Esophagus squamous epithelium (tissue), 4 donors: ENCODE data around the gene MRGPRD.

Source experiments
- POLR2A ChIP-seq, 4 donors: fragments of 450-650 bp; IDR thresholded peaks; one replicate each; pipeline ENCODE4 v1.6.1; 2017; ENCODE audit warnings: antibody characterized with exemption in 4 of 4, mild to moderate bottlenecking in 4 of 4, moderate library complexity in 3 of 4
- TF ChIP-seq, protein P1 (sequence below), 6 experiments: fragments of 450-650 bp in 4 of 6; fragments of 200-600 bp in 2 of 6; sonication (generic) in 2 of 6; IDR thresholded peaks; one replicate each; pipeline ENCODE4 v1.5.1; 2016 to 2019; ENCODE audit warnings: antibody characterized with exemption in 6 of 6, mild to moderate bottlenecking in 4 of 6, moderate library complexity in 4 of 6

DNA sequence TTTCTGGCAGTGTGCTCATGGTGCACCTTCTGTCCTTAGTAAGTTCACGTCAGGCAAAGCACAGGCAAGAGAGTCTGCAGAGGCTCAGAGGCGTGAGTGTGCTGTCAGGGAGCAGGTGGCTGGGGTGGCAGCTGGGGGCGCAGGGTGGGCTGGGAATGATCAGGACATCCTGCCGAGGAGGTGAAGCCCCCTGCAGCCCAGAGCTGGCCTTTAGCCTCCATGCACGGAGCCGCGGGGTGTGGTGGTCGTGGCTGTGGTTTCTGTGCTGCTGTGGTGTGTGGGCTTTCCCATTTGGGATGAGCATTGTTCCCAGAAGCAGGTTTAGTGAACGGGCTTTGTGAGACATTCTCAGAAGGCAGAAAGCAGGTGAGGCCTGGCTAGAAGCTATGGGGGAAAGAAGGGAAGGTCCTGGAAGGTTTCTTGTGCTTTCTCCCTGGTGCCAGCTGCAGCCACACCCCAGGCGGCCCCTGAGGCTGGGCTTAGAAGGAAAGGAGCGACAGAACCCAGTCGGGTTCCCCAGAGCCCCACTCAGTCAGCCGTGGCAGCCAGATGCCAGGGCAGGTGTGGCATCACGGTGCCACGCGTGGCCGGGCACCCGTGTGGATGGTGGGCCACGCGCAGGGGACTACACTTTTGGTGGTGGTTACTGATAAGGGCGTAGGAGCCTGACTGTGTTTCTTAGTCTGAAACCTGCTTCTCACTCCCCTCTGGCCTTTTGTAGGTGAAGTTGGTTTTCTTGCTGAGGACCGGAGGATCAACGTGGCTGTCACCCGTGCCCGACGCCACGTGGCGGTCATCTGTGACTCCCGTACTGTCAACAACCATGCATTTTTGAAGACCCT lies 45.0 kb downstream of the MRGPRD start:
- TF ChIP-seq POLR2A (IDR thresholded peaks at IDR 0.05) = no peak
- TF ChIP-seq, protein P1, sequence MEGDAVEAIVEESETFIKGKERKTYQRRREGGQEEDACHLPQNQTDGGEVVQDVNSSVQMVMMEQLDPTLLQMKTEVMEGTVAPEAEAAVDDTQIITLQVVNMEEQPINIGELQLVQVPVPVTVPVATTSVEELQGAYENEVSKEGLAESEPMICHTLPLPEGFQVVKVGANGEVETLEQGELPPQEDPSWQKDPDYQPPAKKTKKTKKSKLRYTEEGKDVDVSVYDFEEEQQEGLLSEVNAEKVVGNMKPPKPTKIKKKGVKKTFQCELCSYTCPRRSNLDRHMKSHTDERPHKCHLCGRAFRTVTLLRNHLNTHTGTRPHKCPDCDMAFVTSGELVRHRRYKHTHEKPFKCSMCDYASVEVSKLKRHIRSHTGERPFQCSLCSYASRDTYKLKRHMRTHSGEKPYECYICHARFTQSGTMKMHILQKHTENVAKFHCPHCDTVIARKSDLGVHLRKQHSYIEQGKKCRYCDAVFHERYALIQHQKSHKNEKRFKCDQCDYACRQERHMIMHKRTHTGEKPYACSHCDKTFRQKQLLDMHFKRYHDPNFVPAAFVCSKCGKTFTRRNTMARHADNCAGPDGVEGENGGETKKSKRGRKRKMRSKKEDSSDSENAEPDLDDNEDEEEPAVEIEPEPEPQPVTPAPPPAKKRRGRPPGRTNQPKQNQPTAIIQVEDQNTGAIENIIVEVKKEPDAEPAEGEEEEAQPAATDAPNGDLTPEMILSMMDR (IDR thresholded peaks at IDR 0.05) = no peak
